Measurements from ENCODE around the gene IRF2.

IRF2 gene

GRCh38 chr4:184427687-184428086 is 46.7 kb downstream of the IRF2 start:
- DNase-seq = no peak

DNA sequence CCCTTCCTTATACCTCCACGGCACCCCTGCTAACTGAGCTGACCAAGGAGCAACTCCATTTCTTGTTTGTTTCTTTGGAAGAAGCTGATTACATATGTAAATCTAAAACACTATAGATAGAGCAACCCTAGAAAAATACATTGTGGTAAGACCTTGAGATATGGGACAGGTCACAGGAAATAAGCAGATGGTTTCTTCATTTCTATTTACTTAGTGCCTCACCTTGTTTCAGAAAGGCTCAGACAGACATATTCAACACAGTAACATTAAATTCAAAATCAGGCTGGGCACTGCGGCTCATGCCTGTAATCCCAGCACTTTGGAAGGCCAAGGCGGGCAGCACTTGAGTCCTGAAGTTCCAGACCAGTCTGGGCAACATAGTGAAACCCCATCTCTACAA is 47.3 kb downstream of the IRF2 start:
- DNase-seq = no peak

DNA sequence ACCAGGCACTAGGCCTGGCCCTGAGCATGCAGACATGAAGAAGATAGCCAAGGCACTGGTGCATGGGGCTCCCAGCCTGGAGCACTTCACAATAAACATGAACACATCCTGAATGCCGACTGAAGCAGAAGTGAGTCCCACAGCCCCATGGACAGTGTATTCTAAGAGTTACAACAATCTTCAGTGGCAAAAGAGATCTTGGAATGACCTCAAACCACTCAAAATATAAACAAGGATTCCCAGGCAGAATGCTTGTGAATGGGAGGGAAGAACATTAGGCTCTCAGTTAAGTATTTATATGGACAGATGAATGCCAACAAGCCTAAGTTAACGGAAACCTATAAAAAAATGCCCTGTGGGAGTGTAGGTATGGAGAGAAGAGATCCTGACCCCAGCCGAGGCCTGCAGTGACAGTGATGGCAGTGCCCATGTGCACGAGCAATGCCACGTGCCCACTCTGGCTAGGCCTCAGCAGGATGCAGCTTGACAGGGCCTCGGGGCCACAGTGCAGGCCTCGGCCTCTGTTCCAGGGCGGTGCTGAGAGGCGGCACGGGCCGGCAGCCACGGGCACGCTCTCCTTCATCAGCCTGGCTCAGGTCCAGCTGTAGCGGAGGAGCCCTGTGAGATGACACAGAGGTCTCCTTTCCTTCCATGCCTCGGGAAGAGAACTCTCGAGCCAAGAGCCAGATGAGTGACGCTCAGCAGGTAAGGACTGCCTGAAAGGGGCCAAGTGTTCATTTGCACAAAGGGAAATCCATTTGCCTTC is 49.2 kb downstream of the IRF2 start:
- DNase-seq = peak; percentile 60

- no peak for DNase-seq
These were observed 50.1 kb downstream of the IRF2 start for GRCh38 chr4:184424279-184424678.

- DNase-seq = no peak
These were observed 51.2 kb downstream of the IRF2 start for GRCh38 chr4:184423003-184423686.

- DNase-seq = no peak
These were observed 52.0 kb downstream of the IRF2 start for GRCh38 chr4:184422378-184422777.

- DNase-seq = no peak
These were observed 52.7 kb downstream of the IRF2 start for GRCh38 chr4:184421533-184422155.

GRCh38 chr4:184420881-184421416 is 53.4 kb downstream of the IRF2 start:
- no peak for DNase-seq

- no peak for DNase-seq
These were observed 53.9 kb downstream of the IRF2 start for GRCh38 chr4:184420402-184420801.

- no peak for DNase-seq
These were observed 54.4 kb downstream of the IRF2 start for GRCh38 chr4:184419976-184420375.

- no peak for DNase-seq
These were observed 56.4 kb downstream of the IRF2 start for GRCh38 chr4:184417802-184418511.

DNA sequence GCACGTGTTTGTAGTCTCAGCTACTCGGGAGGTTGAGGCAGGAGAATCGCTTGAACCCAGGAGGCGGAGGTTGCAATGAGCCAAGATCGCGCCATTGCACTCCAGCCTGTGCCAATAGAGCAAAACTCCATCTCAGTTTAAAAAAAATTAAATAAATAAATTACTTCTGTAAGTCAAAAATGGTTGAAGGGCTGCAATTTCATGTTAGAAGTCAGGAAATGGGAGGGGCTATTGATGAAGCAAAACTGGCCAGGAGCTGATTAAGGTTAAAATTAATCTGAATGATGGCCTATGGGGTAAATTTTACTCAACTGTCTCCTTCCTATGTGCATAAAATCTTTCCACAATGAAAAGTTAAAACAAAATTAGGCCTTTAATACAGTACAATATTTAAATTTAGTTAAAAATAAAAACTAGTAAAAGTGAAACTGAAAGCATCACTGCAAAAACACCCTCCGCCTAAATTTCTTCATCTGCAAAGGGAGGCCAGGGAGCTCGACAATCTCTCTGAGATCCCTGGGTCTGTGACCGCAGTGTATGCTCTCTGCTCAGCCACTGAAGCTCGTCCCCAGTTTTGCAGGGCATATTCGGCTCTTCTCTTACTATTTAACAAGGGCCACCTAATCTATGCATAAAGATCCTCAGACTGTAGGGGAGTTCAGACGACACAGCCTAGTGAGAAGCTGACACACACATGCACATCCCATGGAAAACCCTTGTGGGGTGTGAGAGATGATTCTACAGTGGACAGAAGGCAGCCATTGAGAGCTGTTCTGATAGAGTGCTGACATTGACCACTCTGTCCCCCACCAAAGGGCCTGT is 57.2 kb downstream of the IRF2 start:
- DNase-seq = no peak

DNA sequence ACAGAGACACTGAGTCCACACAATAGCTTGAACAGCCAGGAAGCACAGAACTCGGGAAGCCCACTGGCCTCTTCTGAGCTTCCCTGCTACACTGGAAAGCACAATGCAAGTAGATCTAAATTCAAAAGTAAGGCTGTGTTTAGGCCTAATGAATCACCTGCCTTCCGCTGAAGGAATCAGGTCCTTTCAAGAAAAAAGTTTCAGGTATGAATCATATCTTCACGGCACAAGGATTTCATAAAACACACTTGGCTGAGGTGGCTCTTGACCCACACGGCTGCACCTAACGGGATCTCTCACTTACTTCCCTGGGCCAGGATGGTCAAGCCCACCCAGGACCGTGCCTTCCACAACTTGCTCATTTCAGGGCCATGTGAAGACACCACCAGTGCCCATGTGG is 59.3 kb downstream of the IRF2 start:
- no peak for DNase-seq

DNA sequence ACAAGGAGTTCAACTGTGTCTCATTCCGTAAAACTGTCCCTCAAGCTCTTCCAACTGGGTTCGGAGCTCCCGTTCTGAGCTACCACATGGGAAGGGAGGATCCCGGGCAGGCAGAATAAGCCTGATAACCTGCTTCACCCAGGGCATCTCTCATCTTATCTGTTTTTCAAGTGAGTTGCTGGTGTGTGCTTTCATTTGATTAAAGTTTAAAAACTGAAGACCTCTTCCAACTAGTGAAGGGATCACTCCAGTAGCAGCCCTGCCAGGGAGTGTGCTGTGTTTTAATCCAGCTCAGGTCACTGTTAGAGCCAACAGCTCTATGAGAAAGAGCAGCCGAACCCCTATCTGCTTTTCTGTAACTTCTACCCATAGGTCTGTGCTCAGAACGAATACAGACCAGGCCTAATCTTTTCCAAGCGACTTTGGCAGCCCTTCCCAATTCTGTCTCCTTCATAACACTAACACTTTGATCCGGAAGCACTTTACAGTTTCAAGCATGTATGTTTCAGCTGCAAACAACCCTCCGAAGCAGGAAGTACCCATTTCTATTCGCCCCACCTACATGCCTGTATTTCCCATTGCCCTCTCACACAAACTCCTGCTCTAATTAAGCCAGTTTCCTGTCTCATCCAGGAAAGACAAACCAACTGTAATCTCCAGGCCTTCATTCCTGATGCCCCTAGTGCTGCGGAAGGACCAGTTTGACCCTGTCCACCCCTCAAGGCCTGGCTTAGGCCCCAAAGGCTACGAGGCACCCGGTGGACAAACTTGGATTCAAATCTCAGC is 60.9 kb downstream of the IRF2 start:
- no peak for DNase-seq

DNA sequence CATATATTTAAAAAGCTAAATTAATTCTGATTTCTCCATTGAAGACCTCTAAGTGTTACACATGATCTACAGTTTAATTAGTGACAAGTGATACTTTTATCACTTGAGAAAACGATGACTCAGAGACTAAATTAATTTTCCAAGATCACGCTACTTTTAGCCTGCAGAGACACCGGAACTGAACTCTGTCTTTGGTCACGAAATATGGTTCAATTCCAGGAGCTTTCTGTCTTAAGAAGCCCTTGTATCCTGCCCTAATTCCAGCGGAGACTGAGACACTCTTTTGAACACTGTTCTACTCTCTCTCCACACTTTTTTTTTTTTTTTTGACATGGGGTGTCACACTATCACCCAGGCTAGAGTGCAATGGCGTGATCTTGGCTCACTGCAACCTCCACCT is 63.6 kb downstream of the IRF2 start:
- DNase-seq = no peak

GRCh38 chr4:184409911-184410692 is 64.2 kb downstream of the IRF2 start:
- no peak for DNase-seq

DNA sequence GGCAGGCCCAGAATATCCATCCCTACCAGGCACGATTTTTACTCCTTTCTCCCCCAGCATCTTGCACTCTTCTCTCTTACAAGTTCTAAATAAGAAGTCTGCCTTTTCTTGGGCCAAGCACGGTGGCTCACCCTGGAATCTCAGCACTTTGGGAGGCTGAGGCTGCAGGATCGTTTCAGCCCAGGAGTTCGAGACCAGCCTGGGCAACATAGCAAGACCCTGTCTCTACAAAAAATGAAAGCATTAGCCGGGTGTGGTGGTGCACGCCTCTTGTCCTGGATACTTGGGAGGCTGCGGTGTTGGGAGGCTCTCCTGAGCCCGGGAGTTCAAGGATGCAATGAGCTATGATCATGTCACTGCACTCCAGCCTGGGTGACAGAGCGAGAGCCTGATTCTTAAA is 64.8 kb downstream of the IRF2 start:
- no peak for DNase-seq

GRCh38 chr4:184408684-184409081 is 65.7 kb downstream of the IRF2 start:
- DNase-seq = no peak

- DNase-seq = no peak
These were observed 66.2 kb downstream of the IRF2 start for GRCh38 chr4:184408021-184408683.

- no peak for DNase-seq
These were observed 67.4 kb downstream of the IRF2 start for GRCh38 chr4:184406958-184407391.

Data from DMS79 (cell line).